Ishikawa (cell line): Measurements from ENCODE around the gene RUNX1.

Experiments
- CEBPB ChIP-seq: IDR thresholded peaks from 2 replicates; pipeline ENCODE4 v1.6.1; 2012
- CREB1 ChIP-seq: IDR thresholded peaks from 2 replicates; pipeline ENCODE4 v1.6.1; 2012; ENCODE audit warnings: low read depth
- FOXM1 ChIP-seq: IDR thresholded peaks from 2 replicates; pipeline ENCODE4 v1.6.1; 2012; ENCODE audit warnings: low read depth, borderline replicate concordance
- MAX ChIP-seq: IDR thresholded peaks from 2 replicates; pipeline ENCODE4 v1.6.1; 2012
- RAD21 ChIP-seq: IDR thresholded peaks from 2 replicates; pipeline ENCODE4 v1.6.1; 2012; ENCODE audit warnings: low read depth
- REST ChIP-seq: IDR thresholded peaks from 2 replicates; pipeline ENCODE4 v1.6.1; 2012; ENCODE audit warnings: low read depth, mild to moderate bottlenecking
- TAF1 ChIP-seq: IDR thresholded peaks from 2 replicates; pipeline ENCODE4 v1.6.1; 2012; ENCODE audit warnings: low read depth, mild to moderate bottlenecking
- TEAD4 ChIP-seq: IDR thresholded peaks from 2 replicates; pipeline ENCODE4 v1.6.1; 2012
- USF1 ChIP-seq: IDR thresholded peaks from 2 replicates; pipeline ENCODE4 v1.6.1; 2012
- YY1 ChIP-seq: IDR thresholded peaks from 2 replicates; pipeline ENCODE4 v1.6.1; 2012; ENCODE audit warnings: low read depth

GRCh38 chr21:35017256-35017655, 31.8 kb downstream of the RUNX1 start:
- TF ChIP-seq REST (no peak), CEBPB (no peak), FOXM1 (no peak), TAF1 (no peak), MAX (no peak), CREB1 (no peak), YY1 (no peak), TEAD4 (no peak), USF1 (no peak), RAD21 (no peak)
